Peyer's patch (tissue), 4 donors: ENCODE measurements around the gene RPS10.

ENCODE experiments used
- POLR2A ChIP-seq, 2 donors: fragments of 450-650 bp; IDR thresholded peaks; one replicate each; pipeline ENCODE4 v1.5.1; 2017; ENCODE audit warnings: antibody characterized with exemption in 2 of 2, mild to moderate bottlenecking in 2 of 2, moderate library complexity in 2 of 2
- TF ChIP-seq, protein P1 (sequence below), 6 experiments: fragments of 450-650 bp in 4 of 6; fragments of 200-600 bp in 2 of 6; sonication (generic) in 1 of 6; IDR thresholded peaks; one replicate each; pipeline ENCODE4 v1.5.1; 2017 to 2019; ENCODE audit warnings: antibody characterized with exemption in 6 of 6, mild to moderate bottlenecking in 3 of 6, moderate library complexity in 1 of 6

- TF ChIP-seq, protein P1, sequence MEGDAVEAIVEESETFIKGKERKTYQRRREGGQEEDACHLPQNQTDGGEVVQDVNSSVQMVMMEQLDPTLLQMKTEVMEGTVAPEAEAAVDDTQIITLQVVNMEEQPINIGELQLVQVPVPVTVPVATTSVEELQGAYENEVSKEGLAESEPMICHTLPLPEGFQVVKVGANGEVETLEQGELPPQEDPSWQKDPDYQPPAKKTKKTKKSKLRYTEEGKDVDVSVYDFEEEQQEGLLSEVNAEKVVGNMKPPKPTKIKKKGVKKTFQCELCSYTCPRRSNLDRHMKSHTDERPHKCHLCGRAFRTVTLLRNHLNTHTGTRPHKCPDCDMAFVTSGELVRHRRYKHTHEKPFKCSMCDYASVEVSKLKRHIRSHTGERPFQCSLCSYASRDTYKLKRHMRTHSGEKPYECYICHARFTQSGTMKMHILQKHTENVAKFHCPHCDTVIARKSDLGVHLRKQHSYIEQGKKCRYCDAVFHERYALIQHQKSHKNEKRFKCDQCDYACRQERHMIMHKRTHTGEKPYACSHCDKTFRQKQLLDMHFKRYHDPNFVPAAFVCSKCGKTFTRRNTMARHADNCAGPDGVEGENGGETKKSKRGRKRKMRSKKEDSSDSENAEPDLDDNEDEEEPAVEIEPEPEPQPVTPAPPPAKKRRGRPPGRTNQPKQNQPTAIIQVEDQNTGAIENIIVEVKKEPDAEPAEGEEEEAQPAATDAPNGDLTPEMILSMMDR (IDR thresholded peaks at IDR 0.05), result no peak
- TF ChIP-seq POLR2A (IDR thresholded peaks at IDR 0.05), result no peak
These were observed 47.4 kb downstream of the RPS10 start for GRCh38 chr6:34378470-34378869.
